NCI-H226 (cell line): ENCODE measurements around the gene TIMM29.
"Not testable (repeated sequence)": the region's sequence is repeated elsewhere in the genome, so short reads cannot be mapped to it uniquely, and the experiment has no call there.

Source experiments
- DNase-seq: peaks from one replicate; pipeline ENCODE4 v3.0.0-alpha.2; 2015

TIMM29 gene

GRCh38 chr19:10913716-10914340 is 14.8 kb upstream of the TIMM29 start:
- no peak for DNase-seq

GRCh38 chr19:10915130-10916091 is 13.2 kb upstream of the TIMM29 start:
- DNase-seq = peak; percentile 19

DNA sequence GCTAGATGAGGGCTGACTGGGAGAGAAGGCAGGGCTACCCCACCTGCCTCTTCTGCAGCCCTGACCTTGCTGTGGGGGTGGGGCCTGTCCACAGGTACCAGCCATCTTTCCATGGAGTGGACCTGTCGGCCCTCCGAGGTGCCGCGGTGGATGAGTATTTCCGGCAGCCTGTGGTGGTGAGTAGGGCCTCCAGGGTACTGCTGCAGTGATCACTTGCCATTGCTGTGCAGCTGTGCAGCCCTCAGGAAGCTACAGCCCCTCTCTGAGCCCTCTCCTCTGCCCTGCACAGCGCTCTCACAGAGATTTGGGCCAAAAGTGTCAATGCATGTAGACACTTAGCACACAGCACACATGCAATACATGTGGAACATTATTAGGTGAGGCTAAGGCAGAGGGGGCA is 12.0 kb upstream of the TIMM29 start:
- no peak for DNase-seq

DNA sequence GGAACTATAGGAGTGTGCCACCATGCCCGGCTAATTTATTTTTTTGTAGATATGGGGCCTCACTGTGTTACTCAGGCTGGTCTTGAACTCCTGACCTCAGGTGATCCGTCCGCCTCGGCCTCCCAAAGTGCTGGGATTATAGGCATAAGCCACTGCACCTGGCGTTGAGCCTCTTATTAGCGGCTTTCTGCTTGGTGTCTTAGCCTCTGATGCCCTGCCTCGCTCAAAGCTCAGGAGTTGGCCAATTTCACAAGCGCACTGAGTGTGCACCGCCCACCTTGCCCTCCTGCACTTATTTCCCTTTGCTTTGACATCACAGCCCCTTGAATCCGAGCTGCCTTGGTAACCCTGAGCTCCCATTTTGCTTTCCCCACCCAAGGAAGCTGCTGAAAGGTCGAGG is 10.3 kb upstream of the TIMM29 start:
- no peak for DNase-seq

GRCh38 chr19:10919352-10920287 is 9.0 kb upstream of the TIMM29 start:
- DNase-seq = no peak

GRCh38 chr19:10920288-10920655 is 8.3 kb upstream of the TIMM29 start:
- DNase-seq = no peak

GRCh38 chr19:10920781-10921180 is 7.8 kb upstream of the TIMM29 start:
- DNase-seq = no peak

GRCh38 chr19:10921199-10921909 is 7.3 kb upstream of the TIMM29 start:
- DNase-seq = no peak

DNA sequence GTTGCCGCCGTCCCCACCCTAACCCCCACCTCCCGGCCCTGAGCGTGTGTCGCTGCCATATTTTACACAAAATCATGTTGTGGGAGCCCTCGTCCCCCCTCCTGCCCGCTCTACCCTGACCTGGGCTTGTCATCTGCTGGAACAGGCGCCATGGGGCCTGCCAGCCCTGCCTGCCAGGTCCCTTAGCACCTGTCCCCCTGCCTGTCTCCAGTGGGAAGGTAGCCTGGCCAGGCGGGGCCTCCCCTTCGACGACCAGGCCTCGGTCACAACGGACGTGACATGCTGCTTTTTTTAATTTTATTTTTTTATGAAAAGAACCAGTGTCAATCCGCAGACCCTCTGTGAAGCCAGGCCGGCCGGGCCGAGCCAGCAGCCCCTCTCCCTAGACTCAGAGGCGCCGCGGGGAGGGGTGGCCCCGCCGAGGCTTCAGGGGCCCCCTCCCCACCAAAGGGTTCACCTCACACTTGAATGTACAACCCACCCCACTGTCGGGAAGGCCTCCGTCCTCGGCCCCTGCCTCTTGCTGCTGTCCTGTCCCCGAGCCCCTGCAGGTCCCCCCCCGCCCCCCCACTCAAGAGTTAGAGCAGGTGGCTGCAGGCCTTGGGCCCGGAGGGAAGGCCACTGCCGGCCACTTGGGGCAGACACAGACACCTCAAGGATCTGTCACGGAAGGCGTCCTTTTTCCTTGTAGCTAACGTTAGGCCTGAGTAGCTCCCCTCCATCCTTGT is 6.5 kb upstream of the TIMM29 start:
- DNase-seq = no peak

DNA sequence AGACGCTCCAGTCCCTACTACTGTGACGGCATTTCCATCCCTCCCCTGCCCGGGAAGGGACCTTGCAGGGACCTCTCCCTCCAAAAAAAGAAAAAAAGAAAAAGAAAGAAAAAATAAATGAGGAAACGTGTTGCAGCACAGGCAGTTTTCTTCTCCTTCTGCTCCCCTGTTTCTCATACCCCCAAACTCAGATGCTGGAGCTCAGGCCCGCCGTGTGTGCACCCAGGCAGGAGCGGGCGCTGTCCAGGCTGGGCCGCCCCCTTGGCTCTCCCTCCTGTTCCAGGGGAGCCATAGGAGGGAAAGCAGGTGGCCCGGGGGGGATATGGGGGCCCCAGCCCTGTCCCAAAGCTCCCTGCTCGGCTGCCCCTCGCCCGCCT is 6.0 kb upstream of the TIMM29 start:
- DNase-seq = no peak

DNA sequence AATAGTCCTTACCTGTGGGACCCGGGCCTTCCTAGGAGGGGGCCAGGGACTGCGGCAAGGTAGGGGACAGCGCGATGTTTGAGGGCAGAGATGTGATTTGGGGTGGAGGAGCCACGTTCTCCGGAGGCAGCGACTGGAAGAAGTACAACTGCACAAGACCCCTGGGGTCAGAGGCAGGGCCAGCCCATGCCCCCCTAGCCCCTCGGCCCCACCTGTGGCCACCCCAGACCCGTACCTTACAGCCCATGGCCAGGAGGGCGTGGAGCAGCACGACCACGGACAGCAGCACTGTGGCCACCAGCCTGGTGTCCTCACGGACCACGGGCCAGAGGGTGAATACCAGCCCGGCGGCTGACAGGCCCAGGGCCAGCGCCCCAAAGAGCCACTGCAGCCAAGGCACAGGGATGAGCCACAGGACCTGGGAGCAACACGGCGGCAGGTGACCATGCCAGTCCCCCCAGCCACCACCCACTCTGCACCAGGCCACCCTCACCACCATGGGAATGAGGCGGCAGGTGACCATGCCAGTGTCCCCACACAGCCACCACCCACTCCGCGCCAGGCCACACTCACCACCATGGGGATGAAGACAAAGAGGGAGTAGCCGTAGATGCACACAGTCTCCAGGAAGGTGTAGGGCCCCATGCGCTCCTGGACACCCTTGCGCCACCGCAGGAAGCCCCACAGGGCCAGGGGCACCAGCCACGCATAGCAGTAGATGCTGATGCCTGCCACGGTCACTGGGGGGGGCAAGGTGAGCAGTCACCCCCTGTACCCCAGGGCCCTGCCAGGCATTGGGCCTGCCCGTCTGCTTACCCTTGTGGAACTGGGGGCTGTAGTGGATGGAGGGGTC is 5.1 kb upstream of the TIMM29 start:
- DNase-seq = no peak

GRCh38 chr19:10924597-10924996 is 4.0 kb upstream of the TIMM29 start:
- no peak for DNase-seq

GRCh38 chr19:10927730-10928562 is 665 bp upstream of the TIMM29 start:
- no peak for DNase-seq

DNA sequence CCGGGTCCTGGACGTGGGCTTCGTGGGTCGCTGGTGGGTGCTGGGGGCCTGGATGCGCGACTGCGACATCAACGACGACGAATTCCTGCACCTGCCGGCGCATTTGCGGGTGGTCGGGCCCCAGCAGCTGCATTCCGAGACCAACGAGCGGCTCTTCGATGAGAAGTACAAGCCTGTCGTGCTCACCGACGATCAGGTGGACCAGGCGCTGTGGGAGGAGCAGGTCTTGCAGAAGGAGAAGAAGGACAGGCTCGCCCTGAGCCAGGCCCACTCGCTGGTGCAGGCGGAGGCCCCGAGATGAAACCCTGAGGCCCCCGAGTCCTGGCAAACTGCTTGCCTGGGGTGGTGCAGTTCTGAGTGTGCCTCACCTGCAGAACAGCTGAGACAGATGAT is 787 bp downstream of the TIMM29 start:
- no peak for DNase-seq

DNA sequence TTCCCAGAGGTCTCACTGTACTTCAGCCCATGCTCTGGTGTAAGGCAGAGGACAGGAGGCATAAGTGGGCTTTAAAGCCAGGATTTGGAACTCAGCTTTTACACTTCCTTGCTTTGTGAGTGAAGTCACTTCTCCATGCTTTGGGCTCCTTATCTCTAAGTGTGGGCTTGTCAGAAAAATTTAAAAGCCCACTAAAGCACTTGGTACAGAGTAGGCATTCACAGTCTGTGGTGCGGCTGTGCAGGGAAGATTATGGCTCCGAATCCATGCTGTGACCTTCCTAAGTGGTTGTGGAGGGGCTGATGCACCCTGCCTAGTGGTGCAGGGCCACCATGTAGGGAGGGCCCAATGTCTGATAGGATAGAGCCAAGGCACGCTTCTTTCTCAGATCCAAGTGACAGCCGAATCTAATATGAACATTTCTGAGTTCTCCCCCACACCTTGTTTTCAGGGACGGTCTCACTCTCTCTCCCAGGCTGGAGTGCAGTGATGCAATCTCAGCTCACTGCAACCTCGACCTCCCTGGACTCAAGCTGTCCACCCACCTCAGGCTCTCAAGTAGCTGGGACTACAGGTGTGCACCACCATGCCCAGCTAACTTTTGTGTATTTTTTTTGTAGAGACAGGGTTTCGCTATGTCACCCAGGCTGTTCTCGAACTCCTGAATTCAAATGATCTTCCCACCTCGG is 6.9 kb downstream of the TIMM29 start:
- DNase-seq = no peak

GRCh38 chr19:10936661-10937084 is 8.1 kb downstream of the TIMM29 start:
- peak; percentile 46 for DNase-seq

DNA sequence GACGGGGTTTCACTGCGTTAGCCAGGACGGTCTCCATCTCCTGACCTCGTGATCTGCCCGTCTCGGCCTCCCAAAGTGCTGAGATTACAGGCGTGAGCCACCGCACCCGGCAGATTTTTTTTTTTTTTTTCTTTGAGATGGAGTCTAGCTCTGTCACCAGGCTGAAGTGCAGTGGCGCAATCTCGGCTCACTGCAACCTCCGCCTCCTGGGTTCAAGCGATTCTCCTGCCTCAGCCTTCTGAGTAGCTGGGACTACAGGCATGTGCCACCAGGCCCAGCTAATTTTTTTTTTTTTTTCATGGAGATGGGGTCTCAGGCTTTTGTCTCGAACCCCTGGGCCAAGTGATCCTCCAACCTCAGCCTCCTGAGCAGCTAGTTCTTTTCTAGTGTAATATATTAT is 13.0 kb downstream of the TIMM29 start:
- DNase-seq = not testable (repeated sequence)

GRCh38 chr19:10943412-10943811 is 14.8 kb downstream of the TIMM29 start:
- DNase-seq = not testable (repeated sequence)

DNA sequence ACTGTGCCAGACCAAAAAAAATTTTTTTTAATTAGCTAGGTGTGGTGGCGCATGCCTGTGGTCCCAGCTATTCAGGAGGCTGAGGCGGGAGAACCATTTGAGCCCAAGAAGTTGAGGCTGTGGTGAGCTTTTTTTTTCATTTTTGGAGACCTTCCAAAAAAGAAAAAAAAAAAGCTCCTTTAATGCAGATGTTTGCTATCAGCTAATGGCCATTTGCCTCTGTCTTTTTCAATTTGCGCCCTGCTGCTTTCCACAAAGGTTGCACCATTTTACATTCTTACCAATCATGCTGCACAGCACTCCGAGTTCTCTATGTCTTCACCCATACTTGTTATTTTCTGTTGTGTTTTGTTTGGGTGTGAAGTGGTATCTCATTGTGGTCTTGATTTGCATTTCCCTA is 16.7 kb downstream of the TIMM29 start:
- no peak for DNase-seq
